Gastroesophageal sphincter (tissue), 3 donors: ENCODE data around the gene FBXW7.

Experiments
- EP300 ChIP-seq: sonication (generic); formaldehyde crosslinking; IDR thresholded peaks from one replicate; pipeline ENCODE4 v1.6.1; 2017; ENCODE audit warnings: antibody characterized with exemption, mild to moderate bottlenecking
- TF ChIP-seq, protein P1 (sequence below), 4 experiments: fragments of 200-600 bp in 2 of 4; fragments of 450-650 bp in 2 of 4; sonication (generic) in 1 of 4; IDR thresholded peaks; one replicate each; pipeline ENCODE4 v1.5.1; 2017 to 2019; ENCODE audit warnings: antibody characterized with exemption in 4 of 4, mild to moderate bottlenecking in 2 of 4, moderate library complexity in 2 of 4

DNA sequence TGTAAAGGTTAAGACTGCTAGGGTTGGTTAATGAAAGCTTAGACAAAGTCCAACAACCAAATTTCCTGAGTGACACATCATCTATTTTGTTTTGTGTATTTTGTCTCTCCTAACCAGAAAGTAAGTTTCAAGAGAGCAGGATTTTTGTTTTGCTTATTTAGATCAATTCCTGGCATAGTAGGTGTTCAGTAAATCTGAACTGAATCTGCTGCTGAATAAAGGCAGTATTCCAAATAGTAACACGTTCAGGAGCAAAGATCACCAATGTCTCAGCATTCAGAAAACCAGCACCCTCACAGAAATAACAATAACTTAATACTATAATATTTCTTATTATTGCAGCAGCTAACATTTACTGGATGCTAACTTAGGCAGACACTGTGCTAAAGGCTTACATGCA, 12.2 kb downstream of the FBXW7 start:
- TF ChIP-seq, protein P1, sequence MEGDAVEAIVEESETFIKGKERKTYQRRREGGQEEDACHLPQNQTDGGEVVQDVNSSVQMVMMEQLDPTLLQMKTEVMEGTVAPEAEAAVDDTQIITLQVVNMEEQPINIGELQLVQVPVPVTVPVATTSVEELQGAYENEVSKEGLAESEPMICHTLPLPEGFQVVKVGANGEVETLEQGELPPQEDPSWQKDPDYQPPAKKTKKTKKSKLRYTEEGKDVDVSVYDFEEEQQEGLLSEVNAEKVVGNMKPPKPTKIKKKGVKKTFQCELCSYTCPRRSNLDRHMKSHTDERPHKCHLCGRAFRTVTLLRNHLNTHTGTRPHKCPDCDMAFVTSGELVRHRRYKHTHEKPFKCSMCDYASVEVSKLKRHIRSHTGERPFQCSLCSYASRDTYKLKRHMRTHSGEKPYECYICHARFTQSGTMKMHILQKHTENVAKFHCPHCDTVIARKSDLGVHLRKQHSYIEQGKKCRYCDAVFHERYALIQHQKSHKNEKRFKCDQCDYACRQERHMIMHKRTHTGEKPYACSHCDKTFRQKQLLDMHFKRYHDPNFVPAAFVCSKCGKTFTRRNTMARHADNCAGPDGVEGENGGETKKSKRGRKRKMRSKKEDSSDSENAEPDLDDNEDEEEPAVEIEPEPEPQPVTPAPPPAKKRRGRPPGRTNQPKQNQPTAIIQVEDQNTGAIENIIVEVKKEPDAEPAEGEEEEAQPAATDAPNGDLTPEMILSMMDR (IDR thresholded peaks at IDR 0.05) = no peak
- no peak for TF ChIP-seq EP300
